Measurements from ENCODE around the gene ETV3. TPM values are rescaled to one million over a fixed set of nuclear protein-coding genes. Genes with fewer than 3 reads are reported as not detected.

Gene ETV3
- total RNA-seq, 1 donor from 2014 or later: 9.6 TPM

GRCh38 chr1:157132616-157133167 is 5.5 kb downstream of the ETV3 start:
- H3K9me3 ChIP-seq: no peaks in the 10 kb centered on the region
- TF ChIP-seq CTCF (IDR thresholded peaks at IDR 0.05): no peak
- no peak for DNase-seq (ENCODE audit: low spot score in 2 of 2)
- H3K27me3 ChIP-seq: no peaks in the 10 kb centered on the region
- peaks cover 5 to 13% of the 10 kb centered on the region in 2 donors for H3K4me1 ChIP-seq
- intact Hi-C loops (cut with DNase I): loop anchor here (10.0 kb wide), 1 partner anchor 368 kb away; the partner anchor contains the start of gene PRCC
- H3K36me3 ChIP-seq: peaks cover 69 to 77% of the 10 kb centered on the region in 2 donors
- no peak overlapping the region for H3K4me3 ChIP-seq
- H3K27ac ChIP-seq: no peak overlapping the region

- Histone ChIP-seq H3K27me3 (no peaks in the 10 kb centered on the region), H3K36me3 (peaks cover 69 to 83% of the 10 kb centered on the region in 2 donors), H3K9me3 (no peaks in the 10 kb centered on the region), H3K27ac (no peak overlapping the region), H3K4me3 (no peak overlapping the region), H3K4me1 (peaks cover 5 to 12% of the 10 kb centered on the region in 2 donors)
- intact Hi-C loops (cut with DNase I): loop anchor here (10.0 kb wide), 1 partner anchor 367 kb away; the partner anchor contains the start of gene PRCC
- TF ChIP-seq CTCF (IDR thresholded peaks at IDR 0.05): no peak
- DNase-seq (ENCODE audit: low spot score in 2 of 2): no peak
Observed at GRCh38 chr1:157132111-157132510, 6.1 kb downstream of the ETV3 start.

- no peaks in the 10 kb centered on the region for H3K9me3 ChIP-seq
- TF ChIP-seq CTCF (IDR thresholded peaks at IDR 0.05): no peak
- intact Hi-C loops (cut with DNase I): loop anchor here (10.0 kb wide), 1 partner anchor 366 kb away; the partner anchor contains the start of gene PRCC
- peaks cover 0 to 3% of the 10 kb centered on the region in 2 donors for H3K4me1 ChIP-seq
- no peaks in the 10 kb centered on the region for H3K27me3 ChIP-seq
- H3K36me3 ChIP-seq: peaks cover 73 to 91% of the 10 kb centered on the region in 2 donors
- no peak for DNase-seq (ENCODE audit: low spot score in 2 of 2)
- H3K27ac ChIP-seq: no peak overlapping the region
- H3K4me3 ChIP-seq: no peak overlapping the region
Observed at GRCh38 chr1:157131281-157131680, 6.9 kb downstream of the ETV3 start.

GRCh38 chr1:157124855-157125254 is 13.3 kb downstream of the ETV3 start:
- no peak for DNase-seq (ENCODE audit: low spot score in 2 of 2)
- Histone ChIP-seq H3K27ac (no peak overlapping the region), H3K4me1 (no peaks in the 10 kb centered on the region), H3K36me3 (peaks cover 49 to 68% of the 10 kb centered on the region in 2 donors), H3K27me3 (no peaks in the 10 kb centered on the region), H3K9me3 (no peaks in the 10 kb centered on the region), H3K4me3 (no peak overlapping the region)
- intact Hi-C loops (cut with DNase I): no loop called here
- no peak for TF ChIP-seq CTCF (IDR thresholded peaks at IDR 0.05)

- DNase-seq (ENCODE audit: low spot score in 2 of 2): peak in 1 of 2 donors; percentile 7
- Histone ChIP-seq H3K27ac (no peak overlapping the region), H3K36me3 (peaks cover 18 to 19% of the 10 kb centered on the region in 2 donors), H3K4me3 (no peak overlapping the region), H3K9me3 (no peaks in the 10 kb centered on the region), H3K27me3 (no peaks in the 10 kb centered on the region), H3K4me1 (no peaks in the 10 kb centered on the region)
- intact Hi-C loops (cut with DNase I): no loop called here
- TF ChIP-seq CTCF (IDR thresholded peaks at IDR 0.05): no peak
Observed at GRCh38 chr1:157119448-157119847, 18.7 kb downstream of the ETV3 start.

Data from ascending aorta (tissue), 2 donors.